ENCODE results near the gene OTOGL. TPM values are rescaled to one million over a fixed set of nuclear protein-coding genes. Genes with fewer than 3 reads are reported as not detected.

Gene OTOGL
- total RNA-seq, 1 donor from 2014 or later, result 0.12 TPM

DNA sequence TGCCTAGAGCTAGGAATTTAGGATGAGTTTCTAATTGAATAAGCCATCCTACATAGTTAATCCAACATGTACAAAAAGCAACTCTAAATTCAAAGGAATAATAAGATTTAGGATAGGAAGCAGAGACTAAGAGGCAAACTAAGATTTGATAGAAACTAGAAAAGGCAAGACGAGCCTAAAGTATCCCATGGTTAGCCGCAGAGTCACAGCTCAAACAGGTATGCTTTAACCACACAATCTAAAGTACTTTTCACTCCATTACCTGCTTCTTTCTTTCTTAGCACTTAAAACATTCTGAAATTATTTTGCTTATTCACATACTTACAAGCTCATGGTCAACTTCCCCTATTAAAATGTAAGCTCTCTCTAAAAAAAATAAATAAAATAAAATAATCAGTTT is 51.8 kb downstream of the OTOGL start:
- Mint-ChIP-seq H3K9me3 (peaks cover 10% of the 10 kb centered on the region), H3K36me3 (ENCODE audit: low read depth) (peaks cover 3% of the 10 kb centered on the region), H3K27ac (ENCODE audit: unreplicated experiment) (no peak overlapping the region), H3K4me3 (no peak overlapping the region), H3K27me3 (ENCODE audit: low read depth) (no peaks in the 10 kb centered on the region), H3K4me1 (no peaks in the 10 kb centered on the region)
- TF ChIP-seq, protein P1, sequence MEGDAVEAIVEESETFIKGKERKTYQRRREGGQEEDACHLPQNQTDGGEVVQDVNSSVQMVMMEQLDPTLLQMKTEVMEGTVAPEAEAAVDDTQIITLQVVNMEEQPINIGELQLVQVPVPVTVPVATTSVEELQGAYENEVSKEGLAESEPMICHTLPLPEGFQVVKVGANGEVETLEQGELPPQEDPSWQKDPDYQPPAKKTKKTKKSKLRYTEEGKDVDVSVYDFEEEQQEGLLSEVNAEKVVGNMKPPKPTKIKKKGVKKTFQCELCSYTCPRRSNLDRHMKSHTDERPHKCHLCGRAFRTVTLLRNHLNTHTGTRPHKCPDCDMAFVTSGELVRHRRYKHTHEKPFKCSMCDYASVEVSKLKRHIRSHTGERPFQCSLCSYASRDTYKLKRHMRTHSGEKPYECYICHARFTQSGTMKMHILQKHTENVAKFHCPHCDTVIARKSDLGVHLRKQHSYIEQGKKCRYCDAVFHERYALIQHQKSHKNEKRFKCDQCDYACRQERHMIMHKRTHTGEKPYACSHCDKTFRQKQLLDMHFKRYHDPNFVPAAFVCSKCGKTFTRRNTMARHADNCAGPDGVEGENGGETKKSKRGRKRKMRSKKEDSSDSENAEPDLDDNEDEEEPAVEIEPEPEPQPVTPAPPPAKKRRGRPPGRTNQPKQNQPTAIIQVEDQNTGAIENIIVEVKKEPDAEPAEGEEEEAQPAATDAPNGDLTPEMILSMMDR (conservative IDR thresholded peaks at IDR 0.05), result no peak
- DNase-seq (ENCODE audit: low read depth, low spot score), result no peak

- Mint-ChIP-seq H3K27ac (ENCODE audit: unreplicated experiment) (no peak overlapping the region), H3K27me3 (ENCODE audit: low read depth) (no peaks in the 10 kb centered on the region), H3K4me3 (no peak overlapping the region), H3K36me3 (ENCODE audit: low read depth) (no peaks in the 10 kb centered on the region), H3K9me3 (peaks cover 17% of the 10 kb centered on the region), H3K4me1 (no peaks in the 10 kb centered on the region)
- TF ChIP-seq, protein P1 (conservative IDR thresholded peaks at IDR 0.05), result no peak
- no peak for DNase-seq (ENCODE audit: low read depth, low spot score)
Measured at GRCh38 chr12:80154261-80154660, 54.9 kb downstream of the OTOGL start.

- no peak overlapping the region for H3K27ac Mint-ChIP-seq (ENCODE audit: unreplicated experiment)
- H3K4me1 Mint-ChIP-seq, result no peaks in the 10 kb centered on the region
- no peak for DNase-seq (ENCODE audit: low read depth, low spot score)
- no peak overlapping the region for H3K4me3 Mint-ChIP-seq
- no peaks in the 10 kb centered on the region for H3K27me3 Mint-ChIP-seq (ENCODE audit: low read depth)
- peaks cover 29% of the 10 kb centered on the region for H3K9me3 Mint-ChIP-seq
- TF ChIP-seq, protein P1 (conservative IDR thresholded peaks at IDR 0.05), result no peak
- H3K36me3 Mint-ChIP-seq (ENCODE audit: low read depth), result no peaks in the 10 kb centered on the region
Measured at GRCh38 chr12:80156306-80156705, 57.0 kb downstream of the OTOGL start.

- Mint-ChIP-seq H3K27me3 (ENCODE audit: low read depth) (no peaks in the 10 kb centered on the region), H3K9me3 (peaks cover 26% of the 10 kb centered on the region), H3K4me3 (no peak overlapping the region), H3K36me3 (ENCODE audit: low read depth) (no peaks in the 10 kb centered on the region), H3K4me1 (no peaks in the 10 kb centered on the region), H3K27ac (ENCODE audit: unreplicated experiment) (no peak overlapping the region)
- TF ChIP-seq, protein P1 (conservative IDR thresholded peaks at IDR 0.05), result no peak
- no peak for DNase-seq (ENCODE audit: low read depth, low spot score)
Measured at GRCh38 chr12:80157645-80158044, 58.3 kb downstream of the OTOGL start.

- H3K4me3 Mint-ChIP-seq, result no peak overlapping the region
- no peaks in the 10 kb centered on the region for H3K27me3 Mint-ChIP-seq (ENCODE audit: low read depth)
- no peaks in the 10 kb centered on the region for H3K4me1 Mint-ChIP-seq
- peaks cover 22% of the 10 kb centered on the region for H3K9me3 Mint-ChIP-seq
- no peaks in the 10 kb centered on the region for H3K36me3 Mint-ChIP-seq (ENCODE audit: low read depth)
- TF ChIP-seq, protein P1 (conservative IDR thresholded peaks at IDR 0.05), result no peak
- H3K27ac Mint-ChIP-seq (ENCODE audit: unreplicated experiment), result no peak overlapping the region
- DNase-seq (ENCODE audit: low read depth, low spot score), result no peak
Measured at GRCh38 chr12:80161612-80162011, 62.3 kb downstream of the OTOGL start.

DNA sequence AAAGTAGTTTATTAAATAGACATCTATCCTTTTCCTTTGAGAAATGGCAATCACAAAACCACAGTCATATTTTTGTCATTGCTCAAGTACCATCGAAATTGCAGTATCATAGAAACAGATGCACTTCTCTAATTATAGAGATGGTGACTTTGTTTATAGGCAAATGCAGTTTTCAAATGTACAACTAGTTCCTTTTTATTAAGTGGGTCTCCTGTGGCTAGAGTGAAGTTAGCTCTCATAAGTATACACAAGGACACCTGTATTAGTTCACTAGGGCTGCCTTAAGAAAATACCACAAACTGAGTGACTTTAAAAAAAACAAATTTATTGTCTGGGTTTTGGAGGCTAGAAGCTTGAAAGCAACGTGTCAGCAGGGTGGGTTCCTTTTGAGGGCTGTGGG is 62.8 kb downstream of the OTOGL start:
- Mint-ChIP-seq H3K27ac (ENCODE audit: unreplicated experiment) (no peak overlapping the region), H3K4me1 (no peaks in the 10 kb centered on the region), H3K36me3 (ENCODE audit: low read depth) (no peaks in the 10 kb centered on the region), H3K27me3 (ENCODE audit: low read depth) (no peaks in the 10 kb centered on the region), H3K4me3 (no peak overlapping the region), H3K9me3 (peaks cover 22% of the 10 kb centered on the region)
- no peak for DNase-seq (ENCODE audit: low read depth, low spot score)
- TF ChIP-seq, protein P1 (conservative IDR thresholded peaks at IDR 0.05), result no peak
